ENCODE data around the gene CAMKK2.

DNA sequence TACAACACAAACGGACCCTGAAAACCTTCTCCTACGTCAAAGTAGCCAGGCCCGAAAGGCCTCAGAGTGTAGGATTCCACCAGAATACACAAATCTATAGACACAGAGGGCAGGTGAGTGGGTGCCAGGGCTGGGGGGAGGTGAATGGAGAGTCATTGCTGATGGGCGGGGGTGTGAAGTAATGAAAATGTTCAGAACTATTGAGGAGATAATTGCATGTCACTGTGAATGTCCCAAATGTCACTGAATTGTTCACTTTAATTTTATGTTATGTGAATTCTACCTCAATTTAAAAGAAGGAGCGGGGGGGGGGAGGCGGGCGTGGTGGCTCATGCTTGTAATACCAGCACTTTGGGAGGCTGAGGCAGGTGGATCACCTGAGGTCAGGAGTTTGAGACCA, 50.6 kb downstream of the CAMKK2 start:
- TF ChIP-seq POLR2A (IDR thresholded peaks at IDR 0.05; ENCODE audit: low read depth, low read length) (no peak), NFE2L2 (IDR thresholded peaks at IDR 0.05; ENCODE audit: low read depth, low read length) (no peak), BHLHE40 (IDR thresholded peaks at IDR 0.05; ENCODE audit: low read depth, low read length) (no peak)
- TF ChIP-seq, protein P1, sequence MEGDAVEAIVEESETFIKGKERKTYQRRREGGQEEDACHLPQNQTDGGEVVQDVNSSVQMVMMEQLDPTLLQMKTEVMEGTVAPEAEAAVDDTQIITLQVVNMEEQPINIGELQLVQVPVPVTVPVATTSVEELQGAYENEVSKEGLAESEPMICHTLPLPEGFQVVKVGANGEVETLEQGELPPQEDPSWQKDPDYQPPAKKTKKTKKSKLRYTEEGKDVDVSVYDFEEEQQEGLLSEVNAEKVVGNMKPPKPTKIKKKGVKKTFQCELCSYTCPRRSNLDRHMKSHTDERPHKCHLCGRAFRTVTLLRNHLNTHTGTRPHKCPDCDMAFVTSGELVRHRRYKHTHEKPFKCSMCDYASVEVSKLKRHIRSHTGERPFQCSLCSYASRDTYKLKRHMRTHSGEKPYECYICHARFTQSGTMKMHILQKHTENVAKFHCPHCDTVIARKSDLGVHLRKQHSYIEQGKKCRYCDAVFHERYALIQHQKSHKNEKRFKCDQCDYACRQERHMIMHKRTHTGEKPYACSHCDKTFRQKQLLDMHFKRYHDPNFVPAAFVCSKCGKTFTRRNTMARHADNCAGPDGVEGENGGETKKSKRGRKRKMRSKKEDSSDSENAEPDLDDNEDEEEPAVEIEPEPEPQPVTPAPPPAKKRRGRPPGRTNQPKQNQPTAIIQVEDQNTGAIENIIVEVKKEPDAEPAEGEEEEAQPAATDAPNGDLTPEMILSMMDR (conservative IDR thresholded peaks at IDR 0.05; ENCODE audit: low read depth, low read length): no peak
